ENCODE data around the gene ASB6.

GRCh38 chr9:129604056-129604765 lies 37.7 kb downstream of the ASB6 start:
- no peak for TF ChIP-seq NFRKB (IDR thresholded peaks at IDR 0.05)
- no peak for TF ChIP-seq SP1 (IDR thresholded peaks at IDR 0.05)
- TF ChIP-seq FOXA1 (IDR thresholded peaks at IDR 0.05) = no peak
- TF ChIP-seq FOXM1 (IDR thresholded peaks at IDR 0.05; ENCODE audit: borderline replicate concordance) = no peak
- no peak for TF ChIP-seq ELF4 (IDR thresholded peaks at IDR 0.05)
- TF ChIP-seq BHLHE40 (IDR thresholded peaks at IDR 0.05; ENCODE audit: borderline replicate concordance) = no peak
- TF ChIP-seq ZNF384 (IDR thresholded peaks at IDR 0.05) = no peak
